ENCODE data around the gene PRSS23. TPM values are rescaled to one million over a fixed set of nuclear protein-coding genes. Genes with fewer than 3 reads are reported as not detected.

The PRSS23 gene
- total and polyA plus RNA-seq, 10 of the 15 experiments (the other 5 are each of a cell fraction or from before 2014, with no cell fraction given), result 0.03 to 0.39 (median 0.16) TPM; not detected in 5

GRCh38 chr11:86809561-86809960, 9.2 kb downstream of the PRSS23 start (continued):
- TF ChIP-seq MXI1 (IDR thresholded peaks at IDR 0.05; ENCODE audit: low read depth, low read length), result no peak
- no peak for TF ChIP-seq SUPT20H (IDR thresholded peaks at IDR 0.05; ENCODE audit: borderline replicate concordance, control insufficient read depth, low read depth, low read length)
- TF ChIP-seq ELK1 (IDR thresholded peaks at IDR 0.05; ENCODE audit: low read depth, low read length), result no peak
- TF ChIP-seq POLR2A (IDR thresholded peaks at IDR 0.05; ENCODE audit: low read depth, low read length), result no peak
- TF ChIP-seq GATAD2B (conservative IDR thresholded peaks at IDR 0.05; ENCODE audit: low read depth), result no peak
- TF ChIP-seq, protein P1, sequence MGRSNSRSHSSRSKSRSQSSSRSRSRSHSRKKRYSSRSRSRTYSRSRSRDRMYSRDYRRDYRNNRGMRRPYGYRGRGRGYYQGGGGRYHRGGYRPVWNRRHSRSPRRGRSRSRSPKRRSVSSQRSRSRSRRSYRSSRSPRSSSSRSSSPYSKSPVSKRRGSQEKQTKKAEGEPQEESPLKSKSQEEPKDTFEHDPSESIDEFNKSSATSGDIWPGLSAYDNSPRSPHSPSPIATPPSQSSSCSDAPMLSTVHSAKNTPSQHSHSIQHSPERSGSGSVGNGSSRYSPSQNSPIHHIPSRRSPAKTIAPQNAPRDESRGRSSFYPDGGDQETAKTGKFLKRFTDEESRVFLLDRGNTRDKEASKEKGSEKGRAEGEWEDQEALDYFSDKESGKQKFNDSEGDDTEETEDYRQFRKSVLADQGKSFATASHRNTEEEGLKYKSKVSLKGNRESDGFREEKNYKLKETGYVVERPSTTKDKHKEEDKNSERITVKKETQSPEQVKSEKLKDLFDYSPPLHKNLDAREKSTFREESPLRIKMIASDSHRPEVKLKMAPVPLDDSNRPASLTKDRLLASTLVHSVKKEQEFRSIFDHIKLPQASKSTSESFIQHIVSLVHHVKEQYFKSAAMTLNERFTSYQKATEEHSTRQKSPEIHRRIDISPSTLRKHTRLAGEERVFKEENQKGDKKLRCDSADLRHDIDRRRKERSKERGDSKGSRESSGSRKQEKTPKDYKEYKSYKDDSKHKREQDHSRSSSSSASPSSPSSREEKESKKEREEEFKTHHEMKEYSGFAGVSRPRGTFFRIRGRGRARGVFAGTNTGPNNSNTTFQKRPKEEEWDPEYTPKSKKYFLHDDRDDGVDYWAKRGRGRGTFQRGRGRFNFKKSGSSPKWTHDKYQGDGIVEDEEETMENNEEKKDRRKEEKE (IDR thresholded peaks at IDR 0.05), result no peak
- no peak for TF ChIP-seq MTA2 (IDR thresholded peaks at IDR 0.05; ENCODE audit: low read depth)
- TF ChIP-seq RB1 (IDR thresholded peaks at IDR 0.05; ENCODE audit: borderline replicate concordance), result no peak
- TF ChIP-seq, protein P2, sequence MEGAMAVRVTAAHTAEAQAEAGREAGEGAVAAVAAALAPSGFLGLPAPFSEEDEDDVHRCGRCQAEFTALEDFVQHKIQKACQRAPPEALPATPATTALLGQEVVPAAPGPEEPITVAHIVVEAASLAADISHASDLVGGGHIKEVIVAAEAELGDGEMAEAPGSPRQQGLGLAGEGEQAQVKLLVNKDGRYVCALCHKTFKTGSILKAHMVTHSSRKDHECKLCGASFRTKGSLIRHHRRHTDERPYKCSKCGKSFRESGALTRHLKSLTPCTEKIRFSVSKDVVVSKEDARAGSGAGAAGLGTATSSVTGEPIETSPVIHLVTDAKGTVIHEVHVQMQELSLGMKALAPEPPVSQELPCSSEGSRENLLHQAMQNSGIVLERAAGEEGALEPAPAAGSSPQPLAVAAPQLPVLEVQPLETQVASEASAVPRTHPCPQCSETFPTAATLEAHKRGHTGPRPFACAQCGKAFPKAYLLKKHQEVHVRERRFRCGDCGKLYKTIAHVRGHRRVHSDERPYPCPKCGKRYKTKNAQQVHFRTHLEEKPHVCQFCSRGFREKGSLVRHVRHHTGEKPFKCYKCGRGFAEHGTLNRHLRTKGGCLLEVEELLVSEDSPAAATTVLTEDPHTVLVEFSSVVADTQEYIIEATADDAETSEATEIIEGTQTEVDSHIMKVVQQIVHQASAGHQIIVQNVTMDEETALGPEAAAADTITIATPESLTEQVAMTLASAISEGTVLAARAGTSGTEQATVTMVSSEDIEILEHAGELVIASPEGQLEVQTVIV (IDR thresholded peaks at IDR 0.05; ENCODE audit: borderline replicate concordance, partially characterized antibody), result no peak
